H1 (cell line): Measurements from ENCODE around the gene CXCL10. TPM values are rescaled to one million over a fixed set of nuclear protein-coding genes. Genes with fewer than 3 reads are reported as not detected.

Source experiments
- CTCF ChIA-PET: fragments of 300-600 bp; sonication (Branson Sonifier 250); formaldehyde crosslinking; loops from one replicate; lab custom pipeline; 2021; ENCODE audit not compliant: partially characterized antibody; lab: Charles Lee
- POLR2A ChIA-PET: fragments of 300-600 bp; sonication (Branson Sonifier 250); formaldehyde crosslinking; loops from one replicate; lab custom pipeline; 2021; ENCODE audit warnings: inconsistent platforms; ENCODE audit not compliant: partially characterized antibody; lab: Charles Lee
- DNase-seq, 2 experiments: peaks; one replicate each; pipeline versions ENCODE4 v3.0.0 to v3.0.0-alpha.2; 2010 to 2022; ENCODE audit warnings: low spot score in 2 of 2, low read depth in 1 of 2, mixed read lengths in 1 of 2
- FAIRE-seq: peaks from 2 replicates; lab custom pipeline; 2011; peaks lifted over from hg19 to GRCh38; lab: Jason Lieb, UNC
- H2AFZ ChIP-seq: 2 replicates; pipeline ENCODE4 v1.8.1; 2012; ENCODE audit warnings: low read length, inconsistent platforms
- H2AK5ac ChIP-seq: 2 replicates; pipeline ENCODE4 v1.6.1; 2013; ENCODE audit warnings: low read depth, low read length
- H2BK120ac ChIP-seq: replicated peaks from 2 replicates; pipeline ENCODE3; 2013; ENCODE audit warnings: low read depth, low read length, inconsistent platforms
- H2BK12ac ChIP-seq: 2 replicates; pipeline ENCODE4 v1.6.1; 2013; ENCODE audit warnings: low read depth, low read length
- H2BK15ac ChIP-seq: 2 replicates; pipeline ENCODE4 v1.6.1; 2013; ENCODE audit warnings: low read length
- H2BK20ac ChIP-seq: 2 replicates; pipeline ENCODE4 v1.6.1; 2013; ENCODE audit warnings: low read length
- H2BK5ac ChIP-seq: 2 replicates; pipeline ENCODE4 v1.6.1; 2013; ENCODE audit warnings: low read depth, low read length
- H3K14ac ChIP-seq: 2 replicates; pipeline ENCODE4 v1.6.1; 2013; ENCODE audit warnings: inconsistent platforms; ENCODE audit not compliant: insufficient read length
- H3K18ac ChIP-seq: 2 replicates; pipeline ENCODE4 v1.6.1; 2013; ENCODE audit warnings: low read length; ENCODE audit errors: extremely low read depth
- H3K23ac ChIP-seq: 2 replicates; pipeline ENCODE4 v1.6.1; 2013; ENCODE audit warnings: inconsistent platforms; ENCODE audit not compliant: insufficient read length
- H3K23me2 ChIP-seq: 2 replicates; pipeline ENCODE4 v1.6.1; 2013; ENCODE audit warnings: low read depth, low read length
- H3K27ac ChIP-seq: 2 replicates; pipeline ENCODE4 v1.6.1; 2011; ENCODE audit warnings: low read depth, low read length, inconsistent platforms
- H3K27me3 ChIP-seq, 4 experiments: replicated peaks in 1 of 4; 1 replicate in 1 of 4; 2 replicates in 3 of 4; pipeline versions ENCODE4 v1.6.1 to v1.8.1; 2011 to 2013; ENCODE audit warnings: low read length in 3 of 4, mild to moderate bottlenecking in 3 of 4, inconsistent platforms in 2 of 4, mixed read lengths in 2 of 4, moderate library complexity in 1 of 4; ENCODE audit not compliant: control insufficient read depth in 3 of 4, insufficient read depth in 3 of 4; ENCODE audit errors: extremely low read depth in 1 of 4
- H3K36me3 ChIP-seq, 4 experiments: 2 replicates each; pipeline versions ENCODE4 v1.6.1 to v1.8.1; 2011 to 2013; ENCODE audit warnings: mild to moderate bottlenecking in 4 of 4, low read length in 3 of 4, moderate library complexity in 2 of 4, control low read depth in 1 of 4, inconsistent platforms in 1 of 4; ENCODE audit not compliant: insufficient read depth in 4 of 4, control insufficient read depth in 2 of 4
- H3K4ac ChIP-seq: replicated peaks from 2 replicates; pipeline ENCODE3; 2013; ENCODE audit warnings: low read length, low read depth, mixed read lengths, inconsistent platforms; ENCODE audit not compliant: insufficient read length
- H3K4me1 ChIP-seq, 4 experiments: replicated peaks in 1 of 4; 1 replicate in 1 of 4; 2 replicates in 3 of 4; pipeline versions ENCODE4 v1.6.1 to v1.8.1; 2011 to 2013; ENCODE audit warnings: low read length in 3 of 4, inconsistent platforms in 2 of 4, mixed read lengths in 1 of 4; ENCODE audit not compliant: insufficient read depth in 4 of 4, control insufficient read depth in 3 of 4
- H3K4me2 ChIP-seq, 2 experiments: 2 replicates each; pipeline versions ENCODE4 v1.6.1 to v1.8.1; 2011 to 2013; ENCODE audit warnings: low read depth in 2 of 2, low read length in 2 of 2, control low read depth in 1 of 2, inconsistent platforms in 1 of 2, mild to moderate bottlenecking in 1 of 2; ENCODE audit not compliant: insufficient read depth in 1 of 2
- H3K4me3 ChIP-seq, 4 experiments: fragments of 200-600, 300-600 bp in 1 of 4; sonication (generic), shearing (Covaris generic), sonication (Bioruptor Twin) in 1 of 4; 2 replicates each; pipeline versions ENCODE4 v1.5.1 to v1.8.1; 2011 to 2016; ENCODE audit warnings: low read length in 4 of 4, low read depth in 3 of 4, control low read depth in 2 of 4, inconsistent platforms in 2 of 4, mild to moderate bottlenecking in 2 of 4, mixed read lengths in 1 of 4, moderate library complexity in 1 of 4; ENCODE audit not compliant: insufficient read depth in 2 of 4; ENCODE audit errors: extremely low read depth in 1 of 4
- H3K56ac ChIP-seq: replicated peaks from 2 replicates; pipeline ENCODE3; 2013; ENCODE audit warnings: low read depth, mild to moderate bottlenecking, mixed read lengths, low read length, inconsistent platforms; ENCODE audit not compliant: insufficient read length
- H3K79me1 ChIP-seq: 2 replicates; pipeline ENCODE4 v1.6.1; 2013; ENCODE audit warnings: low read depth, low read length, control low read depth
- H3K79me2 ChIP-seq, 2 experiments: 2 replicates each; pipeline versions ENCODE4 v1.6.1 to v1.8.1; 2012 to 2013; ENCODE audit warnings: low read length in 2 of 2, mild to moderate bottlenecking in 2 of 2, inconsistent platforms in 1 of 2; ENCODE audit not compliant: insufficient read depth in 2 of 2, control insufficient read depth in 1 of 2
- H3K9ac ChIP-seq, 4 experiments: replicated peaks in 1 of 4; 1 replicate in 1 of 4; 2 replicates in 3 of 4; pipeline versions ENCODE4 v1.6.1 to v1.8.1; 2011 to 2013; ENCODE audit warnings: low read depth in 3 of 4, low read length in 3 of 4, control low read depth in 2 of 4, mild to moderate bottlenecking in 2 of 4, moderate library complexity in 2 of 4, inconsistent platforms in 1 of 4; ENCODE audit errors: extremely low read depth in 1 of 4
- H3K9me3 ChIP-seq, 2 experiments: 2 replicates each; pipeline versions ENCODE4 v1.6.1 to v1.8.1; 2012 to 2013; ENCODE audit warnings: mild to moderate bottlenecking in 2 of 2, moderate library complexity in 2 of 2, control low read depth in 1 of 2, inconsistent platforms in 1 of 2, low read depth in 1 of 2, low read length in 1 of 2, mixed read lengths in 1 of 2; ENCODE audit not compliant: insufficient read depth in 2 of 2
- H4K20me1 ChIP-seq, 2 experiments: replicated peaks in 1 of 2; 2 replicates each; pipeline versions ENCODE3 to v1.8.1; 2011 to 2013; ENCODE audit warnings: inconsistent platforms in 2 of 2, low read length in 2 of 2, mild to moderate bottlenecking in 1 of 2; ENCODE audit not compliant: insufficient read depth in 2 of 2, control insufficient read depth in 1 of 2
- H4K5ac ChIP-seq: 2 replicates; pipeline ENCODE4 v1.6.1; 2013; ENCODE audit warnings: low read length, low read depth, mixed read lengths, inconsistent platforms; ENCODE audit not compliant: insufficient read length
- H4K8ac ChIP-seq: 2 replicates; pipeline ENCODE4 v1.8.0; 2013; ENCODE audit warnings: mild to moderate bottlenecking, moderate library complexity, low read length, inconsistent platforms; ENCODE audit not compliant: insufficient read depth; ENCODE audit errors: extremely low read depth
- H4K91ac ChIP-seq: replicated peaks from 2 replicates; pipeline ENCODE3; 2013; ENCODE audit warnings: low read length, mixed read lengths, inconsistent platforms; ENCODE audit not compliant: insufficient read length
- CTCF ChIP-seq, 3 experiments: IDR thresholded peaks; 1 replicate in 2 of 3; 2 replicates in 1 of 3; pipeline versions ENCODE4 v1.5.1 to v1.6.1; 2011; ENCODE audit warnings: low read length in 3 of 3, mild to moderate bottlenecking in 3 of 3, inconsistent platforms in 2 of 3, low read depth in 1 of 3, moderate library complexity in 1 of 3; ENCODE audit not compliant: insufficient read depth in 1 of 3; ENCODE audit errors: control extremely low read depth in 1 of 3
- GABPA ChIP-seq: IDR thresholded peaks from 2 replicates; pipeline ENCODE4 v1.6.1; 2011; ENCODE audit warnings: mild to moderate bottlenecking, low read length, moderate library complexity, borderline replicate concordance; ENCODE audit not compliant: insufficient read depth
- RAD21 ChIP-seq, 2 experiments: IDR thresholded peaks in 1 of 2; conservative IDR thresholded peaks in 1 of 2; 2 replicates each; pipeline ENCODE4 v1.6.1; 2011; ENCODE audit warnings: low read depth in 2 of 2, low read length in 2 of 2, improper control_type of control experiment in 1 of 2, inconsistent platforms in 1 of 2, mild to moderate bottlenecking in 1 of 2, moderate library complexity in 1 of 2
- USF2 ChIP-seq: IDR thresholded peaks from 2 replicates; pipeline ENCODE4 v1.6.1; 2011; ENCODE audit warnings: low read length, improper control_type of control experiment
- WGBS, 2 experiments: shearing (Covaris generic) in 1 of 2; methylation state at CpG; one replicate each; pipeline versions ENCODE4 v1.1.6 to v1.1.7; 2013 to 2015; ENCODE audit warnings: low lambda C conversion rate in 2 of 2, mixed read lengths in 2 of 2, inconsistent platforms in 1 of 2, low coverage in 1 of 2, missing lambda C conversion rate in 1 of 2; ENCODE audit not compliant: insufficient replicate concordance in 2 of 2, insufficient coverage in 1 of 2, insufficient read length in 1 of 2; ENCODE audit errors: extremely low coverage in 1 of 2, missing lambda C conversion rate in 1 of 2; 5-methylcytosine and 5-hydroxymethylcytosine counted together
- polyA plus RNA-seq, 7 experiments: library from polyadenylated mRNA; depleted of rRNA in 3 of 7; stranded (reverse) in 5 of 7; unstranded in 2 of 7; fragments of >200 nt in 5 of 7; fragments of 200-250 nt in 2 of 7; gene quantifications; 1 replicate in 5 of 7; 2 replicates in 1 of 7; 4 replicates in 1 of 7; pipeline versions ENCODE4 v1.2.1 to v1.2.3, GENCODE V29; 2011 to 2013; ENCODE audit warnings: missing spikeins in 2 of 7, mixed read lengths in 2 of 7
- total RNA-seq: library from RNA; stranded (reverse); fragmentation: NEBNext Ultra II Directional; extraction: Animal tissue kit (Norgen Biotek cat#: 25700); gene quantifications from 2 replicates; pipeline ENCODE4 v1.2.1, GENCODE V29; 2021

The CXCL10 gene
- total and polyA plus RNA-seq, 2 of the 8 experiments (the other 6 are each of a cell fraction or from before 2014, with no cell fraction given) = not detected

GRCh38 chr4:75995727-75996126 is 27.6 kb downstream of the CXCL10 start:
- Histone ChIP-seq H4K5ac (no peak overlapping the region), H2BK5ac (no peak overlapping the region), H2BK120ac (no peak overlapping the region), H2BK20ac (no peak overlapping the region), H3K23ac (no peak overlapping the region), H3K4me1 (no peaks in the 10 kb centered on the region; a peak in 1 of 7 replicates), H3K36me3 (no peaks in the 10 kb centered on the region), H3K4me2 (no peak overlapping the region), H3K9ac (no peak overlapping the region), H3K79me1 (no peaks in the 10 kb centered on the region), H3K23me2 (no peaks in the 10 kb centered on the region), H3K27ac (no peak overlapping the region), H3K18ac (no peak overlapping the region), H2BK15ac (no peak overlapping the region), H2BK12ac (no peak overlapping the region), H3K4ac (no peak overlapping the region), H4K20me1 (no peaks in the 10 kb centered on the region), H2AK5ac (no peak overlapping the region), H3K79me2 (peaks cover 0 to under 1% of the 10 kb centered on the region in 2 experiments; a peak in 1 of 4 replicates), H4K91ac (no peak overlapping the region), H3K27me3 (no peaks in the 10 kb centered on the region), H3K14ac (no peak overlapping the region), H3K9me3 (no peaks in the 10 kb centered on the region), H4K8ac (no peak overlapping the region), H3K4me3 (no peak overlapping the region), H3K56ac (no peak overlapping the region), H2AFZ (no peak overlapping the region)
- FAIRE-seq (peak; percentile 72), DNase-seq (no peak)
- ChIA-PET POLR2A (interaction anchor here (0.8 to 1.9 kb wide), 4 partner anchors 10 to 152 kb away, joined by 4 to 5 read pairs (median 4); partner anchors contain the start of gene NUP54), CTCF (interaction anchor here (0.8 to 7.2 kb wide), 39 partner anchors 9 to 184 kb away, joined by 3 to 89 read pairs (median 6); partner anchors contain the start of genes ART3 and CXCL11)
- WGBS, 2 experiments = 26% methylated on average over 5 of the region's 5 CpGs; no CpG with 5 or more reads in 1 of the 2 experiments
- TF ChIP-seq CTCF (IDR thresholded peaks at IDR 0.05; ENCODE audit: control extremely low read depth in 1 of 3, insufficient read depth in 1 of 3, low read depth in 1 of 3, low read length in 3 of 3) (peak in 2 of 3 experiments; percentile 44 to 54; a peak in 3 of 4 replicates), GABPA (no peak), RAD21 (IDR thresholded peaks at IDR 0.05 in 1 of 2, conservative IDR thresholded peaks at IDR 0.05 in 1 of 2; ENCODE audit: low read depth in 2 of 2, low read length in 2 of 2) (peak; percentile 69 to 77), USF2 (no peak)
